ENCODE results near the gene COL15A1.

COL15A1 gene

DNA sequence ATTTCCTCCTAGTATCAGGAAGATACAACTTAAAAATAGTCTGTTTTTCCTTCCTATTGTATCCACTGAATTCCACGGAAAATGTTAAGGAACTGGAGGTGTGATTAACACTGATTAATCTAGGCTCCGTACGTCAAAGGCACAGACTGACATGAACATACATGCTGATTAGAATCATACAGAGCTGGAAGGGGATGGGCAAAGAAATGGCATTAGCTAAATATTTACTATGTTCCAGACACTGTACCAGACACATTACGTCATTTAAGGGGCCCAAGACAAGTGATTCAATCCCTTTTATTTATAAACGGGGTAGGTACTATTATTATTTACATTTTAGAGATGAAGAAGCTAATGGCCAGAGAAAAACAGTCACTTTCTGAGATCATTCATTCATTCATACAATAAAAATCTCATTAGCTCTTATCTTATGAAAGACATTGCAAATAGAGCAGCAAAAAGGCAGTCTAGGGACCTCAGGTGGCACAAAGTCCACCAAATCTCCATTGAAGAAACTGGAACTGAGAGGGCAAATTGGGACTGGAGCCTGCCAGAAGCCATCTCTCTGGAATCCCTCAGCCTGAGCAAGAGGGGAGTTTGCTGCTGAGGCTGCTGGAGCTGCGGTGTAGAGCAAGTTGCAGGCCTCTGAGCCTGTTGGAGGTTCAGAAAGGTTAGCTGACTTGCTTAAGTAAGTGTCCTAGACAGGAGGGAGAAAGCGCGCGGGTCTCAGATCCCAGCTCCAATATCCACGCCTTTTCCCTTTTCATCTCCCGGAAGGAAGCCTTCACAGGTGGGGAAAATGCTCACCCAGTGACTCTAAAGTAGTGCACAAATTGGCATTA lies 159.6 kb downstream of the COL15A1 start:
- no peak overlapping the region for H3K4me3 ChIP-seq (replicated peaks in 1 of 2; ENCODE audit: low read depth in 2 of 2, low read length in 2 of 2)
- DNase-seq (ENCODE audit: low read depth in 2 of 2): no peak
- TF ChIP-seq, protein P1, sequence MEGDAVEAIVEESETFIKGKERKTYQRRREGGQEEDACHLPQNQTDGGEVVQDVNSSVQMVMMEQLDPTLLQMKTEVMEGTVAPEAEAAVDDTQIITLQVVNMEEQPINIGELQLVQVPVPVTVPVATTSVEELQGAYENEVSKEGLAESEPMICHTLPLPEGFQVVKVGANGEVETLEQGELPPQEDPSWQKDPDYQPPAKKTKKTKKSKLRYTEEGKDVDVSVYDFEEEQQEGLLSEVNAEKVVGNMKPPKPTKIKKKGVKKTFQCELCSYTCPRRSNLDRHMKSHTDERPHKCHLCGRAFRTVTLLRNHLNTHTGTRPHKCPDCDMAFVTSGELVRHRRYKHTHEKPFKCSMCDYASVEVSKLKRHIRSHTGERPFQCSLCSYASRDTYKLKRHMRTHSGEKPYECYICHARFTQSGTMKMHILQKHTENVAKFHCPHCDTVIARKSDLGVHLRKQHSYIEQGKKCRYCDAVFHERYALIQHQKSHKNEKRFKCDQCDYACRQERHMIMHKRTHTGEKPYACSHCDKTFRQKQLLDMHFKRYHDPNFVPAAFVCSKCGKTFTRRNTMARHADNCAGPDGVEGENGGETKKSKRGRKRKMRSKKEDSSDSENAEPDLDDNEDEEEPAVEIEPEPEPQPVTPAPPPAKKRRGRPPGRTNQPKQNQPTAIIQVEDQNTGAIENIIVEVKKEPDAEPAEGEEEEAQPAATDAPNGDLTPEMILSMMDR (IDR thresholded peaks at IDR 0.05; ENCODE audit: low read depth, low read length): no peak

DNA sequence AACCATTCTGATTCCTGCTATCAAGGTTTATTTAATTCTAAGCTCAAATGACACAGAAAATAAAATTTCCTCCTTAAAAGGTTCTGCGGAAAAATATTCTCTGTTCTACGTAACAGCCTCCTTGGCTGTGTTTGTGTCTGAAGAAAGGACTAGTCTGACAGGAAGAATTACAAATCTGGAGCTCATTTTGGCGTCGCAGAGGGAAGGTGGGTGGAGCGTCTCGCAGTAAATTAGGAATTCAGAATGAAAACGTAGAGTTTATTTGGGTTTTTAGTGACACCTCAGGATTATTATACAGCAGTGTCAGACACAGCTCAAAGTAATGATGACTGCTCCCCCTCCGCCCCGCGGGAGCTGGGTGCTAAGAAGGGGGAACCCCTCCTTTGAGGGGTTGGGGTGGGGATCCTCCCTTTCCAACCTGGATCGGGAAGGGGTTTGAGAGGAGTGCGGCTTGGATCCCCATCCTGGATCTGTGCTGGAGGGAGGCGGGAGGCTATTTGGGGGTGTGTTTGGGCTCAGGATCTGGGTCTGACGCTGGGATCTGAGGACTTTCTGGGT lies 160.3 kb downstream of the COL15A1 start:
- TF ChIP-seq, protein P1 (IDR thresholded peaks at IDR 0.05; ENCODE audit: low read depth, low read length): no peak
- H3K4me3 ChIP-seq (replicated peaks in 1 of 2; ENCODE audit: low read depth in 2 of 2, low read length in 2 of 2): peak overlapping the region; percentile 59 to 77
- DNase-seq (ENCODE audit: low read depth in 2 of 2): peak; percentile 45 to 51

DNA sequence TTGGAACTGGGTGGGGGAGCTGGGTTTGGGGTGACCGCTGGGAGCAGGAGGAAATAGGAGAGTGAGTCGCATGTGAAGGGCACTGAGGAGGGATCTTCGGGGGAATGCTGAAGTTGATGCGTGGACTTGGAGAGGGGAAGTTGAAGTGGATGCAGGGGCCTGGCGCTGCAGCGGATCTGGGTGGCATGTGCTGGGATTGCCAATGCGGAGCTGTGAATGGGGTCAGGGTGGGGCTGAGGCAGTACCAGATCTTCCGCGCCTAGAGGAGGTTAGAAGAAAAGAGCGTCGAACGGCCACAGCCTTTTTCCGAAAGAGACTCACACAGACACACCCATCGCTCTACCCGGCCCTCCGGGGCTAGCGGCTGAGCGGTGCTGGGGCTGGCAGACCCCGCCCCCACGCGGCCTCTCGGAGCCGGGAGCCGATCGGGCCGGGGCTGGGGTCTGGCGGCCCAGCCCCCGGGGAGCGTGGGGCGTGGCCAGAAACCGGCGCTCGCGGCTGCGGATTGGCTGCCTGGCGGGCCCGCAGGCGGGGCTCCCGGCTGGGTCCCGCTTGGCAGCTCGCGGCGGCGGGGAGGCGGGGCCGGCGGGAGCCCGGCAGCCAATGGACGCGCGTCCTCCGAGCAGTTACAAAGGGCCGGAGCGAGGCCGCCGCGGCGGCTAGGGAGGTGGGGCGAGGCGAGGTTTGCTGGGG lies 160.9 kb downstream of the COL15A1 start, which contains the start of gene TGFBR1:
Gene TGFBR1 (plus strand): TSS at position 655 of the 693 bp plus-strand sequence. CDS start 93 bp downstream, outside the sequence.
- TF ChIP-seq, protein P1 (IDR thresholded peaks at IDR 0.05; ENCODE audit: low read depth, low read length): no peak
- peak; percentile 87 to 95 for DNase-seq (ENCODE audit: low read depth in 2 of 2)

DNA sequence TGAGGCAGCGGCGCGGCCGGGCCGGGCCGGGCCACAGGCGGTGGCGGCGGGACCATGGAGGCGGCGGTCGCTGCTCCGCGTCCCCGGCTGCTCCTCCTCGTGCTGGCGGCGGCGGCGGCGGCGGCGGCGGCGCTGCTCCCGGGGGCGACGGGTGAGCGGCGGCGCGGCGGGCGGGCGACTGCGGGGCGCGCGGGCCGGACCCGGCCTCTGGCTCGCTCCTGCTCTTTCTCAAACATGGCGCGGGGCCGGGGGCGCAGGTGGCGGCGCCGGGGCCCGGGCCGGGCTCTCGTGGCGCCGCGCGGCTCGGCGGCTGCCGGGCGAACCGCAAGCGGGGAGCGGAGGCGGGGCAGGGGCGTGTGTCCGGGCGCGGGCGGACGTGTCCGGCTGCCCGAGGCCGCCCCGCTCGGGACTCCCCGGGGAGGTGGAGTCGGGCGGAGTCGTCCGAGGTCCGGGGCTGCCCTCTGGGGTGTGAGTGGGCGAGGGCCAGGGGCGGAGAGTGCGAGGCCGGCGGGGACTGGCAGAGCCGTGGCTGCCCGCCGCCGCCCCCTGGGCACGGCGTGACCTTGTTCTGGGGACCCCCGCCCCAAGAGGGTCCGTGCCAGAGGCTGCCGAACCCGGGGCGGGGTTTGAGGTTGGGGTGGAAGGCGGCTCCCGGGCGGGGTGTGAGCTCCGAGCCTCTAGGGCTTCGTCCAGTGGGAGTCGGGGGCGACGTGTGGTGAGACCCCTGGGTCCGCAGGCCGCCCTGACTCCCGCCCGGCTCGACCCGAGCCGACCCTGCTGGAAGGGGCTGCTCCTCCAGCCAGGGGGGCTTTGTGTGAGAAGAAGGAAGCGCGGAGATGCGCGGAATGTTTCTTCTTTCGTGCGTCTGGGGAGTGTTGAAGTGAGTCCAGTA lies 161.7 kb downstream of the COL15A1 start:
- DNase-seq (ENCODE audit: low read depth in 2 of 2): peak; percentile 74 to 86
- peak overlapping the region; percentile 72 to 77 for H3K4me3 ChIP-seq (replicated peaks in 1 of 2; ENCODE audit: low read depth in 2 of 2, low read length in 2 of 2)
- TF ChIP-seq, protein P1 (IDR thresholded peaks at IDR 0.05; ENCODE audit: low read depth, low read length): no peak

More for the DNA sequence above, 160.9 kb downstream of the COL15A1 start, which contains the start of gene TGFBR1:
- peak within 1 kb of the TSS; percentile 72 to 77 for H3K4me3 ChIP-seq (replicated peaks in 1 of 2; ENCODE audit: low read depth in 2 of 2, low read length in 2 of 2)

DNA sequence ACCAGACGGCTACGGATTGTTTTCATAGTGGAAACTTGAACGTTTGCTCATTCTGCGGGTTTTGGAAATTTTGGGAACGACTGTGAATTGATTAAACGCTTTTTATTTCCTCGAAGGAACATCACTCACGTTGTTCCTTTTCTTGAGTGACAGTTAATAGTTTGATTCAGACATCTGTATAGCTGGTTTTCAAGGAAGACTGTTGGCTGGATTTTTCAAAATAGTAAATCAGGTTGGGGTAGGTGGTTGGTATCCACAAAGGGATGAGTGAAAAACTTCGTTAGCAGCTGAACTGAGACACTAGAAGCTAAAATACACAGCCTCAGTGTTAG lies 162.3 kb downstream of the COL15A1 start:
- H3K4me3 ChIP-seq (replicated peaks in 1 of 2; ENCODE audit: low read depth in 2 of 2, low read length in 2 of 2): peak overlapping the region; percentile 72 to 77
- no peak for DNase-seq (ENCODE audit: low read depth in 2 of 2)
- TF ChIP-seq, protein P1 (IDR thresholded peaks at IDR 0.05; ENCODE audit: low read depth, low read length): no peak

DNA sequence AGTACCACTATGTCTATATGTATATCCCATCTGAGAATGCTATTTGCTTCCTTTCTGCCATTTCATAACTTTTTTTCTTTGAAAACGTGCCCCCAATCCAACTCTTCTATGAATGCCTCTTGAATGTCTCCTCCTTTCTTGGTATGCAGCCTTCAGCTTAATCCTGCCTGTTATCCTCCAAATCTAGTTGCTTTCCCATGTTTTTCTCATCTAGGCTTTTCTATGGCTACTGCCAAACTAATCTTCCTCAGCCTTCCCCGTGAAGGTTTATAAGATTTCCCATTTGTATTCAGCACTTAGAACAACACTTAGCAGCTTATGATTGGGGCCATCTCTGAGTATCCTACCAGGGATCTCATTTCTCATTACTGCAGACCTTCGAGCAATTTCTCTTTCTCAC lies 163.7 kb downstream of the COL15A1 start:
- DNase-seq (ENCODE audit: low read depth in 2 of 2): no peak
- no peak overlapping the region for H3K4me3 ChIP-seq (replicated peaks in 1 of 2; ENCODE audit: low read depth in 2 of 2, low read length in 2 of 2)
- TF ChIP-seq, protein P1 (IDR thresholded peaks at IDR 0.05; ENCODE audit: low read depth, low read length): no peak

Measured in cardiac fibroblast (primary cell).